ENCODE measurements around the gene DDIT3.

The DDIT3 gene

DNA sequence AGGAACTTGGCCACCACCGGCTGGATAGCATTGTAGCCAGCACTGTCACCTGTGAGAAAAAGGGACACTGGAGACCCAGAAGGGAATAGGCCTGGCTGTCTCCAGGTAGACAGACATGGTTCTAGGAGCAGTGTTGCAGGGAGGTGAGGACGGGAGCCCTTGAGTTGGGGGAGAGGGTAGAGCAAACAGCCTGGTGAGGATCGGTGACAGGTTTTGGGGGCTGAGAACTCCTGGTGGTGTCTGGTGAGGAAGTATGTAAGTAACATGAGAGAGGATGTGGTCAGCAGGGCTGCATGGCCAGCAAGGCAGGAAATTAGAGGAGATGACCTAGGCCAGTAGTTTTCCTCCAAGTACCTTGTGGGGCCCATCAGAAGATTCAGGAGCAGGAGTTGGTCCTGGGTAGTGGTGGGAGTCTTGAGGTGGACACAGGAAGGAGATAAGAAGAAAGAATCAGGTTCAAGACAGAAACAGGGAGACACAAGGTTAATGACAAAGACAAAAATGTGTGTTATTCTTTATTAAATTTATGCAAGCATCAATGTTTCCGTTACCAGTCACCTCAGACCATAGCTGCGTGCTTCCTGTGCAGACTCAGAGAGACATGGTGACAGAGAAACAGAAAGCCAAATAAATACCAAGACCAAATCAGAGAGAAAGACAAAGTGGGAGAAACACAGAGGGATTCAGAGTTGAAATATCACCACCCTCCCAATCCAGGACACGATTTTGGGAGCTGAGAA lies 40.8 kb downstream of the DDIT3 start, which contains the start of gene ARHGAP9:
Gene ARHGAP9 (minus strand): TSS at position 491 of the 740 bp plus-strand sequence. CDS start 460 bp downstream, at position 31.
- no peak for DNase-seq

DNA sequence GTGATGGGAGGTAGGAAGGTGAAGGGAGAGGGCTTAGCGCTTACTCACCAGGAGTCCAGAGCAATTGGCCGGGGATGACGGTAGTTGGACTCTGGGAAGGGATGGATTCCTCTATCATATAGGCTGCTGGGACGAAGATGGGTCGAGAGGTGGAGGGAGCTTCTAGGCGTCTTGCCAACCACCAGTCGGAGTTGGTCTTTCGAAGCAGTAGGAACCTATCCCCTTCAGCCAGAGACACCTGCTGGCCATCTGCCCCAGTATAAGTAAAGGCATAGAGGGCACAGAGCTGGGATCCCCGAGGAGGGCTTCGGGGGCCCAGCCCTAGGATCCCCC lies 41.3 kb downstream of the DDIT3 start:
- no peak for DNase-seq

DNA sequence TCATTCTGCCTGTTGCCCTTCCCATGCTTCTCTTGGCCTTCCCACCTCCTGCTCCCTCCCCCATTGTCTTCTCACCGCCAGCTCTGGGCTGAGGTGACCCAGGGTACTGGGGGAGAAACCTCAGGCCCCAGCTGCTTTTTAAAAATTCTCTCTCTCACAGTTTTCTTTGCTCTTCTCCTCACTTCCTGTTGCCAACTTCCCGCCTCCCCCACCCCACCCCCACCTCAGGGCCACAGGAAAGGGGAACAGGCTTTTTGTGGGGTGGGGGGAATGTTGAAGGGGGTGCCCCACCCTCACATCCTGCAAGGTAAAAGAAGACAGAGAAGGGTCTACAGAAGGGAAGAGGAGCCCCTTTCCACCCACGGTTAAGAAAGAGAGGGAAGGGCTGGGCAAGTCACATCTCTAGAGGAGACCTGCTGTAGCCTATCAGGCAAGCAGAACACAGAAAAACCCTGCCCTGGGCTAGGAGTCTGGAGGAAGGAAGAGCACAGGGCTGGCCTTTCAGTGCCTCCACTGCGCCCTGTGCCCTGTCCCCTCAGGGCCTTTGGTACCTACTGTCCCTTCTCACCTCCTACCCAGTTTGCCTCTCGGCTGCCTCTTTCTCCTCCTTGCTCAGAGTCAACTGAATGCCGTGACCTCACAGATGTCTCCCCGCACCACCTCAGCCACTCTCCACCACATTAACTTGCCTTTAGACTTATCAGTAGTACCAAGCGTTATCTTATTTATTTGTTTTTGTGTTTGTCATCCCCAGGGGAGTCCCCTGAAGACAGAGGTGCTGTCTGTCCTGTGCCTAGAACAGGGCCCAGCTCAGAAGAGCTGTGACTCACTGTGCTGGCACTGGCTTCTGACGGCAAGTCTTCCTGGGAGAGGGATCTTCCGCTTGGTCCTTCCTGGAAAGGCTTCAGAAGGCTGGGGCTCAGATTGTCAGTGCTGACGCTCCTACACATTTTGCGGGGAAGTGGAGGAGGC lies 42.3 kb downstream of the DDIT3 start:
- DNase-seq, result no peak

DNA sequence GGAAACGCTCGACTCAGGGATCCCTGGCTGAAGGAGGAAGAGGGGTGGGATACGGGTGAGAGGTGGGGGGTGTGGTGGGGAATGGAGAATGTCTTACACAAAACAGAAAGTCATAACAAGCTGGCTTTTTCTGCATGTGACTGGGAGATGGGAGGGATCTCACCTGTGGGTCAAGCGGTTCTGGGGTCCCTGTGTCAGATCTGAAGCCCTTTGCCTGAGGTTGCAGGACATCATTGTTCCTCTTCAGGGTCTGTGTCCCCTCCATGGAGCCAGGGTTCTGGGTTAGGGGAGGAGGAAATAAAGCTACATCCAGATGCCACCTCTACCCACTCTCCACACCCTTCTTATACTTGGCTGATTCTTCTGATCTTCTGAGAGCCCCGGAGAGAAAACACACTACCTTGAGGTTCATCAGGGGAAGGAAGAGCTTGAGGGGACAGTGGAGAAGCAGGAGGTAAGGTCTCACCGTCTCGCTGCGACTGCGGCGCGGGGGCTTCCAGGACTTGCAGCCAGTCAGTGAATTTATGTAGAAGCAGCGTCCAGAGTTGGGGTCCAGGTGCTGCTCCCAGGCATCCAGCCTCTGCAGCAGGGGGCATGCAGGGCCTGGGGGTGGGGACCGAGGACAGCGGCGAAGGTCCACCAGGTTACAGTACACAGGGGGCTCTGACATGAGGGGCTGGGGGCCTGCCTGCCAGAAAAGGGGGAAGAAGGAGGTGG lies 43.2 kb downstream of the DDIT3 start:
- DNase-seq, result no peak

DNA sequence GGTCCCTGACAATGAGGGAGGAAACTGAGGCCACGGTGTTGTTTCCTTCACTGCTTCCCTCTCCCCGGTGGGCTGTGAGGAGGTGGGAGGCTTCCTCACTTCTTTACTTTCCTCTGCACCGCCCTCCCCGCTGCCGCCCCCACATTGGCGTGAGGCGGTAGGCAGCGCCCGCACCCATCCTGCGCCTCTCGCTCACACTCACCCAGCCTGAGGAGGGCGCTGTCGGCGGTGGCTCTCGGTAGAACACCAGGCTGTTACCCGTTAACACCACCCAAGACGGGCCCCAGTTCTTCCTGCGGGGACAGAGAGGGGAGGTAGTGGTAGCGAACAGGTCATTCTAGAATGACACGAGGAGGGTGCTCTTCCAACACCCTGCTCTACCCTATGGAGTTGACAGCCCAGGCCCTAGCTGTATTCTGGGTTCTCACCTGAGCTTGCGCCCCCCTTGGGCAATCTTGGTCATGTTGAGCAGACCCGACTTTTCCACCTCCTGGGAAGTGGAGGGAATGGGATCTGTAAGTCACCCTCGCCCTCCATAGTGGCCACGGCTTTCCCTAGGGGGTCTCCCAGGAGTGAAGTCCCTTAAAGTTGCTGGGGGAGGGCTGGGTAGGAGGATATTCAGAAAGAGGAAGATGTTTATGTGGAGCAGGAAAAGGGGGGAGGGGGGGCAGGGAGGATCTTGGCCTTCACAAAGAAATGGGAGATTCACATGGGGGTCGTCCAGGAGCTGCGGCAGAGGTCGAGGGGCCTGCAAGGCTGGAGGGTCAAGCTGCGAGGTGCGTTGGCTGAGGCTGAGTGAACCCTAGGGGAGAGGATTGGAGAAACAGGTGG lies 43.9 kb downstream of the DDIT3 start:
- no peak for DNase-seq

DNA sequence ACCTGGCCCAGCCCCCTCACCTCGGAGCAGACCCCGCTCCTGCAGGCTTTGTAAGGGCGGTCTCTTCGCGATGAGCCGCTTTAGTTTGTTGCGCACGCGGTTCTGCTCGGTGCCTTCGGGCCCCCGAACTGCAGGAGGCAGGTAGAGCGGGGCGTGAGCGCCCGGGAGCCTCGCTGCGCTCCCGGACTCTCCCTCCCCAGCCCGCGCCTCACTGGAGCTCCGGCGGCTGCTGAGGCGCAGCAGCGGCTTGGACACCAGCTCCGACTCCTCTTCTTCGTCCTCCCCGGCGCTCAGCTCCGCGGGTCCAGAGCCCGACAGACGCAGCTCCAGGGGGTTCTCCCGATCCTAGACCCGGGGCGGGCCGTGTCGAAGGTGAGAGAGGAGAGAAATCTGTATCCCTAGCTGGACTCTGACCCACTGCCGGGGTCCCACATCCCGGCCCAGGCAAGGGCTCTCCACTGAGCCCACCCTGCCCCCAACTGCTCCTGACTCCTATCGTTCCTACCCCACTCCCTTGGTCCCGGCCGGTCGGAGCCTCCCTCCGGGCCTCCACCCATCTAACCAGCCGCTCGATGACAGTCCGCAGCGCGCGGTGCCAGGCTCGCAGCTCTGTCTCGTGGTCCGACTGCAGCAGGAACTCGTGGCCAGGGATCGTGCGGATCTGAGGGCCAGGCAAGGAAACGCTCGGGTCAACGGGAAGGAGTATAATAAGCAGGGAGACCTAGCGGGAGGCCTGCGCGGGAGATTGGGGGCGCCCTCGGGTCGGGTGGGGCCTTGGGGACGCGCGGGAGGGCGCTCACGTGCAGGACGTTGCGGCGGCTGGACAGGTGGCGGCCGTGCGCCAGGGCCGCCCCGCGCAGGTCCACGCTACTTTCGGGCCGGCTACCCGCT lies 44.8 kb downstream of the DDIT3 start:
- DNase-seq, result no peak

DNA sequence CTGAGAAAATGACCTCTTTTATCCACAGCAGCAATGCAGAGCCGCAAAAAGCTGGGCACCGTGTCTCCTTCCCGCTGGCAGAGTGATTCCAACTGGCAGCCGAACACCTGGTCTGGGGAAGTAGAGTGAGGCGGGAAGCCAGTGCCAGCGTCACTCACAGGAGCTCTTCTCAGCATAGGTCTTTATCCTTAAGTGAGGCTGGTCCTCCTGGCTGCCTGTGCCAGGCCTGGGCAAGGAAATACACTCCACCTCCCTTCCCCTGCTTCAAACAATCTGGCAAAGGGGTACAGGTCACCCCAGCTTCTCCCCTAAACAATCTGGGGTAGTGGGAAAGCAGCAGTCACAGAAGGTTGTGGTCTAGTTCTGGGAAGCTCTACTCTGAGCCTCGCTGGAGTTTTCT lies 45.5 kb downstream of the DDIT3 start:
- no peak for DNase-seq

DNA sequence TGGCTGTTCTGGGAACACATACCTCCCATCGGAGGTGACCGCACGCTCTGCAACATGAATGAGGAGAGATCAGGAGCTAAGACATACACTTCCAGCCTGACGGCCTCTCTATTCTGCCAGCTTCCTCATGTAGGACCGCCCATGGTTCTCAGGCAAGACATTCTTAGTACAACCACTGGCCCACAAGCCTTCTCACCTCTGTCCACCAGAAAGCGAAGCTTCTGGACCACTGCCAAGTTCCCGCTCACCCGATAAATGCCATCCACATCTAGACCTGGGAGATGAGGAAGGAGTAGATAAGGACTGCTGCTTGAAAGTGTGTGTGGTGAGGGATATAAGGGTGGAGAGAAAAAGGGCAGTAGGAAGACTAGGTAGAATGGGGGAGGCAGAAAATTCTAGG lies 45.9 kb downstream of the DDIT3 start:
- no peak for DNase-seq

DNA sequence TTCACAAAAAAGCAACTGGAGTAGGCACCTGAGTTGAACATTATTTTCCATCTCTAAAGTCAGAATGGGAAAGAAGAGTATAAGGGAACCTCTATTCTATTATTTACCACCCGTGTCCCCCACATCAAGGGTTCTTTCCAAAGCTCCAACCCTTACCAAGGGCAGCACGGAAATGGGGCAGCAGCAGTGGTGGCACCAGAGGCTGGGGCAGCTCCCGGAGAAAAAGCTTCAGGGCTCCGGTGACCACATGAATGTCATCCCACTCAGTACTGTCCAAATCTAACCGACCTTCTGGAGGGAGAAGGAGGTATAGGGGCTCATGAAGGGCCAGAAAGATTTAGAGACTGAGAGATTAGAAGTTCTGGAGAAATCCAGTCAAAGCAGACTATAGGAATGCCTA lies 46.4 kb downstream of the DDIT3 start:
- DNase-seq, result no peak

DNA sequence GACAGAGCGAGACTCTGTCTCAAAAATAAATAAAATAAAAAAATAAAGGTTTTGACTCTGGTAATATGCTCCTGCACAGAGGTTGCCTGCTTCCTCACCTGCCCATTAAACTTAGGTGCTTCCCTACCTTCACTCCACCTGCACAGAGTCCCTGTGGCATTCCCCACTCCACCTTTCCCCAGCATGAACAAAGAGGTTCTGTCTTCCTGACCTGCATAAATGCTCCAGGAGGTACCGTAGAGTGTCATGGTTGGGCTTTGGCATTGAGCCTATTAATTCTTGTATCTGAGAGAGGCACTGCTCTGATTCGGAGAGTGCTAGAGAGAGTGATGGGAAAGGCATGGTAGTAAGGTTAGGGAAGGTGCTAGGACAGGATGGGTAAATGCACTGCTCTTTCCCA lies 46.9 kb downstream of the DDIT3 start:
- DNase-seq, result no peak

DNA sequence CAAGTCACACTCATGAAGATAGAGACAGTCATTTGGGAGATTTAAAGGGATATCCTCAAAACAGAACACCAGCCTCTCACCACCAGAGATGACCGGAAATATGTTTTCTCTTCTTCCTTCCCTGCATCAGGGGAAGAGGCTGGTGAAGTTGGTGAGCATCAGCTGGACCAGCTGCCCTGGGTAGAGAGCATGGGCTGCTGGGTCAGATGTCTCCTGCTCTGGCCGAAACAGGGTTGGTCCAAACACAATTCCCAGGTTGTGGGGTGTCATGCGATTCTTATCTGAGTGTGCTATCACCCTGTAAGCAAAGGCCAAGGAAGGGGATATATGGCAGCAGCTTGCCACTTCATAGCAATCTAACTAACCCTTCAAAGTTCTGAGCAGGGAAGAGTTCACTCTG lies 47.9 kb downstream of the DDIT3 start:
- no peak for DNase-seq

DNA sequence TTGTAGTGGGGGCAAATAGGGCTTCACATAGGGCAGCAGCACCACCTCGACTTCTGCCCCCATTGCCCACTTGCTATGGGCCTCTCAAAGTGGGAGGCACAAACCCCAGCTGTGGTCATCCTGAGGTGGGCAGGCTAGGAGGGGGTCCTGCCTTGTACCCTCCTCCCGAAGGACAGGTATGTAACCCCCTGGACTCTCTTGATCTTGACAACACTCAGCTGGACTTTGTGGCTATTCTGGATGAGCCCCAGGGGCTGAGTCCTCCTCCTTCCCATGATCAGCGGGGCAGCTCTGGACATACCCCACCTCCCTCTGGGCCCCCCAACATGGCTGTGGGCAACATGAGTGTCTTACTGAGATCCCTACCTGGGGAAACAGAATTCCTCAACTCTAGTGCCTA lies 48.7 kb downstream of the DDIT3 start:
- no peak for DNase-seq

DNA sequence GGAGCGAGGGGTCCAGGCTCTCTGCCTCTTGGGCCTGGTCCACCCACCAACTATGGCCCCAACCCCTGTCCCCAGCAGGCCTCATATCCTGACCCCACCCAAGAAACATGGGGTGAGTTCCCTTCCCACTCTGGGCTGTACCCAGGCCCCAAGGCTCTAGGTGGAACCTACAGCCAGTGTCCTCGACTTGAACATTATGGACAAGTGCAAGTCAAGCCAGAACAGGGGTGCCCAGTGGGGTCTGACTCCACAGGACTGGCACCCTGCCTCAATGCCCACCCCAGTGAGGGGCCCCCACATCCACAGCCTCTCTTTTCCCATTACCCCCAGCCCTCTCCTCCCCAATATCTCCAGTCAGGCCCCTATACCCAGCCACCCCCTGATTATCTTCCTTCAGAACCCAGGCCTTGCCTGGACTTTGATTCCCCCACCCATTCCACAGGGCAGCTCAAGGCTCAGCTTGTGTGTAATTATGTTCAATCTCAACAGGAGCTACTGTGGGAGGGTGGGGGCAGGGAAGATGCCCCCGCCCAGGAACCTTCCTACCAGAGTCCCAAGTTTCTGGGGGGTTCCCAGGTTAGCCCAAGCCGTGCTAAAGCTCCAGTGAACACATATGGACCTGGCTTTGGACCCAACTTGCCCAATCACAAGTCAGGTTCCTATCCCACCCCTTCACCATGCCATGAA lies 49.2 kb downstream of the DDIT3 start:
- no peak for DNase-seq

DNA sequence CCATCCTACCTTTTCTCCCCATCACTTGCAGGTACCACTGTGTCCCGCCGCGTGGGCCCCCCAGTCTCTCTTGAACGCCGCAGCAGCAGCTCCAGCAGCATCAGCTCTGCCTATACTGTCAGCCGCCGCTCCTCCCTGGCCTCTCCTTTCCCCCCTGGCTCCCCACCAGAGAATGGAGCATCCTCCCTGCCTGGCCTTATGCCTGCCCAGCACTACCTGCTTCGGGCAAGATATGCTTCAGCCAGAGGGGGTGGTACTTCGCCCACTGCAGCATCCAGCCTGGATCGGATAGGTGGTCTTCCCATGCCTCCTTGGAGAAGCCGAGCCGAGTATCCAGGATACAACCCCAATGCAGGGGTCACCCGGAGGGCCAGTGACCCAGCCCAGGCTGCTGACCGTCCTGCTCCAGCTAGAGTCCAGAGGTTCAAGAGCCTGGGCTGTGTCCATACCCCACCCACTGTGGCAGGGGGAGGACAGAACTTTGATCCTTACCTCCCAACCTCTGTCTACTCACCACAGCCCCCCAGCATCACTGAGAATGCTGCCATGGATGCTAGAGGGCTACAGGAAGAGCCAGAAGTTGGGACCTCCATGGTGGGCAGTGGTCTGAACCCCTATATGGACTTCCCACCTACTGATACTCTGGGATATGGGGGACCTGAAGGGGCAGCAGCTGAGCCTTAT lies 49.9 kb downstream of the DDIT3 start:
- no peak for DNase-seq

DNA sequence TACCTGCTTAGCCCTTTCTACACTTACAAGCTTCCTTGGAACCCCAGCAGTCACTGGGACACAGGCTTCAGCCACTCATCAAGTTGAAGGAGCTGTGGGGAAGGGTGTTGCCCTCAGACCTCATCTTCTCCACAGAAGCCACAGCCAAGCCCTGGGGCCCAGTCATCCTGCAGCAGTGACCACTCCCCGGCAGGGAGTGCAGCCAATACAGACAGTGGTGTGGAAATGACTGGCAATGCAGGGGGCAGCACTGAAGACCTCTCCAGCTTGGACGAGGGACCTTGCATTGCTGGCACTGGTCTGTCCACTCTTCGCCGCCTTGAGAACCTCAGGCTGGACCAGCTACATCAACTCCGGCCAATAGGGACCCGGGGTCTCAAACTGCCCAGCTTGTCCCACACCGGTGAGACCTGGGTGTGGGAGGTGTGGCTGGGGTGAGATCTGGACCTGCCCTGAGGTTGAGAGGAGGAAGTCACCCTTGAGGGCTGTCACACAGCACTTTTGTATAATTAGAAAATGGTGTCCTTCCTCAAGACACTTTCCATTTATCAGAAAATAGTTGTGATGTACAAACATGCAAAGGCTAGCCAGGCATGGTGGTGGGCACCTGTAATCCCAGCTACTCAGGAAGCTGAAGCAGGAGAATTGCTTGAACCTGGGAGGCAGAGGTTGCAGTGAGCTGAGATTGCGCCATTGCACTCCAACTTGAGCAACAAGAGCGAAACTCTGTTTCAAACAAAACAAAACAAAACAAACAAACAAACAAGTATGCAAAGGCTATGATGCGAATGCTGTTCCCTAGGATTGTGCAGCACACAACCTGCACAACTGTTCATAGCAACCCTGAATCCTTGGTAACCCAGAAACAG lies 50.8 kb downstream of the DDIT3 start:
- no peak for DNase-seq

DNA sequence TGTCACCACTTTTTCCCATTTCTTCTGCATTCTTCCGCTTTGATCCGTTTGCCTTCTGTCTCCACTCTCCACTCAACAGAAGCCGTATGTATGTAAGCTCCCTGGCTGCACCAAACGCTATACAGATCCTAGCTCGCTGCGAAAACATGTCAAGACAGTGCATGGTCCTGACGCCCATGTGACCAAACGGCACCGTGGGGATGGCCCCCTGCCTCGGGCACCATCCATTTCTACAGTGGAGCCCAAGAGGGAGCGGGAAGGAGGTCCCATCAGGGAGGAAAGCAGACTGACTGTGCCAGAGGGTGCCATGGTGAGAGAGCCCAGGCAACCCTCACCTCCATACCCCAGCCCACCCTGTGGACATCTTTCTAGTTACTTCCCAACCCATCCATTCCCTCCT lies 52.4 kb downstream of the DDIT3 start:
- no peak for DNase-seq

DNA sequence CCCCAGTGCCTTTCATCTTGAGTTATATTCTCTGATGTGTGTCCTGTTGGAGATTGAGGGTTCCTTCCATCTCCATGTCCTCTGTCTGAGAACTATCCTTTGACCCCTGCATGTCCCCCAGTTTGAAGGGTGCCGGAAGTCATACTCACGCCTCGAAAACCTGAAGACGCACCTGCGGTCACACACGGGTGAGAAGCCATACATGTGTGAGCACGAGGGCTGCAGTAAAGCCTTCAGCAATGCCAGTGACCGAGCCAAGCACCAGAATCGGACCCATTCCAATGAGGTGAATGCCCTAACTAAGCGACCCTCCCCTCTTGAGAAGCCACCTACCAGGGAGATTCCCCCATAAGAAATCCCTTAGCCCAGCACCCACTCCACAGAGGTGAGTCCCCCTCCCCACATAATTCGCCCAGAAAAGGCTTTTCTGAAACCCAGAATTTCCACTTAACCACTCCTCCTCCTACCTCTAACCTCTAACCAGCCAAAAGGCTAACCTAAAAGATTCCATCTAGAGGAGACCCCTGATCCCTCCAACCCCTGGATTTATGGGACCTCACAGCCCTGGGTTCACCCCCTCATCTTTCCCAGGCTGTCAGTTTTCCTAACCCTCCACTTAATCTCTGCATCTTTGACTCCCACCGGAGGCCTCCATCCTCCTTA lies 53.0 kb downstream of the DDIT3 start:
- no peak for DNase-seq
